Measurements from ENCODE around the gene FAM76A. TPM values are rescaled to one million over a fixed set of nuclear protein-coding genes. Genes with fewer than 3 reads are reported as not detected.

The FAM76A gene
- total and polyA plus RNA-seq, 9 of the 15 experiments (the other 6 are each of a cell fraction or from before 2014, with no cell fraction given) = 9.5 to 14.6 (median 11.4) TPM

DNA sequence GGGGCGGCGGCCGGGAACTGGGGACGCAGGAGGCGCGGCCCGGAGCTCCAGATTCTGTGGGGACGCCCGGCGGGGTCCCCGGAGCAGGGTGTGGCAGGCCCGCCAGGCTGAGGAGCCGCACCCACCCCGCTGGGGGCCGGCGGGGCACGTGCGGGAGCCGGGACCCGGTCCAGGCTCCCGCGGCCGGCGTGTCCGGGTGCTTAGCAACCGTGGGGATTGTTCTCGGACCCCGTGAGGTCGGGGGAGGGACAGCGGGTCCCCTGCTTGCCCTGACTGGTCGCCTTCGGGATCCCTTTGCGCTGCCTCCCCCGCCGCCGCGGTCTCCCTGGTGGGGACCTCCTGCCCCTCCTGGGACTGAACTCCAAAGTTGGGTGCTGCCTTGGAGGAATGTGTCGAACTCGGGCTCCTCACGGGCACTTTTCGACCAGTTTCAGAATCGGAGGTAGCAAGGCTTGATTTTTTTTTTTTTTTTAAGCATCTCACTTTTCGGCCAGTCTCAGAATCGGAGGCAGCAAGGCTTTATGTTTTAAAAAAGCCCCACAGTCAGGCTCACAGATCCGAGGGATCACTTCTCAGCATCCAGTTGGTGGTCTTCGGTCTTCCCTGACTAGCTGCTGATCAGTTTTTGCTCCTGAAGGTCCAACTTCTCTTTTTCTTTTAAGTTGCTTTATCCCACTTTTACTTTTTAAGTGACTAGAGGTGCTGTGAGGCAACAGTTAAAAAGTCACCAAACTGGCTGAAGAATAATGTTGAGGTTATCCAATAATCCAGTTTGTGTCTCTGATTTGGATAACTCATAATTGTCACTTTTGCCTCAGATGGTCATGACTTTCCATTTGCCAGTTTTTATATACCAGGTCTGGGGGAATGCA, 648 bp downstream of the FAM76A start (continued):
- TF ChIP-seq, protein P1, sequence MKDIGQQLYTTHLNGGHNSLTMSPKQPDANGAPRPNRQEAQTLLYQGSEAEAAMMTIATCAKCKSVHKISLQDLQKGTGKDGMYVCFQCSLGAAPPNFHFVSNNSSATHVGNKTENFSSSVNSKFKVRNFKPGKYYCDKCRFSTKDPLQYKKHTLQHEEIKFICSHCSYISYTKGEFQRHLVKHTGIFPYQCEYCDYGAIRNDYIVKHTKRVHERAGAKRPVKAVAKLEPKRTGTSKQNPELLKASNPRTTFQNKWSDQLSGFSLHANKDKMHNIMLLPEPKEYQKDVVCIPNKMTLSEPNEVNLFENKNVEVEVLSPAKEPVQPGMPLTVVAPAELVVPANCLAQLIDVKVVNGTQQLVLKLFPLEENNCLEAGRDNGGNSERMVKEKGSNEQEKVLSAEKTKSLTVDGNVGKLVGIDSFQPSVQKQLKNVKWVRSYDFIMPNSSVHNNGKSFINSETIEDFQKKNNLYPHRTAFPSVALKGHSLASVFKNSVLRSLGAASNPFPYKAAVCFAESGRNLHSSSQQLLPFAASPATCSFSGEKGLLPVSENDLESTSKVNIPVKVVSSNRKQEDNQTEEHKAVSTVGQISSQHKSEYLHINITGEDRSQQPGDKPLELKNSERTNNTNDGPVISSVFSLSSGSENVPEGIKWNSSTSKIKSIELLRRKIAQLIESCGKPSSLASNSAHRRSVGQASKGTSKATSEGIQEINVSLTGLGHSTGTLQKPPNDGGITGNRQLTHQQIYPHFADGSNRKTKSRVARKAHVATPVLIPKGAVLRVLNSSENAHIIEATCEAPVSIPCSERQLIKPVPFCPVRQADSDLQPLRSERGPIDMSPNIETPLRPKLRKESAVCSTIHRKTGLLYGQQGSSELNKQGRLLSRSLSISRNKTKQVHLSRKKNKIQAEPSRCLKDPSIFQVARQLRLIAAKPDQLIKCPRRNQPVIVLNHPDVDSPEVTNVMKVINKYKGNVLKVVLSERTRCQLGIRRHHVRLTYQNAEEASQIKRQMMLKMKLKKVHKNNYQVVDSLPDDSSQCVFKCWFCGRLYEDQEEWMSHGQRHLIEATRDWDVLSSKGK (CRISPR knock-in tag; IDR thresholded peaks at IDR 0.05) = no peak
- TF ChIP-seq MYC (IDR thresholded peaks at IDR 0.05; ENCODE audit: low read depth, low read length) (no peak; the same call in 1 of the 2 replicates), MYC (CRISPR knock-in tag; IDR thresholded peaks at IDR 0.05; ENCODE audit: borderline replicate concordance, low read depth) (no peak), ZNF146 (CRISPR knock-in tag; IDR thresholded peaks at IDR 0.05; ENCODE audit: unreplicated experiment) (no peak), RCOR1 (IDR thresholded peaks at IDR 0.05; ENCODE audit: borderline replicate concordance in 1 of 2, low read depth in 2 of 2, low read length in 2 of 2) (no peak), TBL1XR1 (IDR thresholded peaks at IDR 0.05; ENCODE audit: low read length in 2 of 2) (no peak), FOS (IDR thresholded peaks at IDR 0.05; ENCODE audit: extremely low read depth, insufficient read length) (no peak), CCNT2 (IDR thresholded peaks at IDR 0.05; ENCODE audit: borderline replicate concordance, extremely low read depth, insufficient read length, low read depth, low read length) (peak; percentile 16), NFRKB (IDR thresholded peaks at IDR 0.05; ENCODE audit: low read depth) (no peak), KLF10 (CRISPR knock-in tag; IDR thresholded peaks at IDR 0.05) (no peak), FIP1L1 (IDR thresholded peaks at IDR 0.05; ENCODE audit: low read depth, low read length, poor library complexity, severe bottlenecking) (peak; percentile 48), PHF21A (IDR thresholded peaks at IDR 0.05; ENCODE audit: borderline replicate concordance, low read depth) (no peak), PTTG1 (tag; IDR thresholded peaks at IDR 0.05; ENCODE audit: low read depth) (no peak), CBFA2T3 (IDR thresholded peaks at IDR 0.05) (no peak), CREBBP (IDR thresholded peaks at IDR 0.05; ENCODE audit: low read depth, low read length) (no peak), SAFB2 (IDR thresholded peaks at IDR 0.05; ENCODE audit: borderline replicate concordance, low read depth, low read length, severe bottlenecking) (no peak), ZNF586 (CRISPR knock-in tag; conservative IDR thresholded peaks at IDR 0.05) (no peak), NFATC3 (IDR thresholded peaks at IDR 0.05) (no peak)
- TF ChIP-seq, protein P2, sequence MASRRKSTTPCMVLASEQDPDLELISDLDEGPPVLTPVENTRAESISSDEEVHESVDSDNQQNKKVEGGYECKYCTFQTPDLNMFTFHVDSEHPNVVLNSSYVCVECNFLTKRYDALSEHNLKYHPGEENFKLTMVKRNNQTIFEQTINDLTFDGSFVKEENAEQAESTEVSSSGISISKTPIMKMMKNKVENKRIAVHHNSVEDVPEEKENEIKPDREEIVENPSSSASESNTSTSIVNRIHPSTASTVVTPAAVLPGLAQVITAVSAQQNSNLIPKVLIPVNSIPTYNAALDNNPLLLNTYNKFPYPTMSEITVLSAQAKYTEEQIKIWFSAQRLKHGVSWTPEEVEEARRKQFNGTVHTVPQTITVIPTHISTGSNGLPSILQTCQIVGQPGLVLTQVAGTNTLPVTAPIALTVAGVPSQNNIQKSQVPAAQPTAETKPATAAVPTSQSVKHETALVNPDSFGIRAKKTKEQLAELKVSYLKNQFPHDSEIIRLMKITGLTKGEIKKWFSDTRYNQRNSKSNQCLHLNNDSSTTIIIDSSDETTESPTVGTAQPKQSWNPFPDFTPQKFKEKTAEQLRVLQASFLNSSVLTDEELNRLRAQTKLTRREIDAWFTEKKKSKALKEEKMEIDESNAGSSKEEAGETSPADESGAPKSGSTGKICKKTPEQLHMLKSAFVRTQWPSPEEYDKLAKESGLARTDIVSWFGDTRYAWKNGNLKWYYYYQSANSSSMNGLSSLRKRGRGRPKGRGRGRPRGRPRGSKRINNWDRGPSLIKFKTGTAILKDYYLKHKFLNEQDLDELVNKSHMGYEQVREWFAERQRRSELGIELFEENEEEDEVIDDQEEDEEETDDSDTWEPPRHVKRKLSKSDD (conservative IDR thresholded peaks at IDR 0.05; ENCODE audit: low read length) = no peak
- TF ChIP-seq, protein P3, sequence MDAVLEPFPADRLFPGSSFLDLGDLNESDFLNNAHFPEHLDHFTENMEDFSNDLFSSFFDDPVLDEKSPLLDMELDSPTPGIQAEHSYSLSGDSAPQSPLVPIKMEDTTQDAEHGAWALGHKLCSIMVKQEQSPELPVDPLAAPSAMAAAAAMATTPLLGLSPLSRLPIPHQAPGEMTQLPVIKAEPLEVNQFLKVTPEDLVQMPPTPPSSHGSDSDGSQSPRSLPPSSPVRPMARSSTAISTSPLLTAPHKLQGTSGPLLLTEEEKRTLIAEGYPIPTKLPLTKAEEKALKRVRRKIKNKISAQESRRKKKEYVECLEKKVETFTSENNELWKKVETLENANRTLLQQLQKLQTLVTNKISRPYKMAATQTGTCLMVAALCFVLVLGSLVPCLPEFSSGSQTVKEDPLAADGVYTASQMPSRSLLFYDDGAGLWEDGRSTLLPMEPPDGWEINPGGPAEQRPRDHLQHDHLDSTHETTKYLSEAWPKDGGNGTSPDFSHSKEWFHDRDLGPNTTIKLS (IDR thresholded peaks at IDR 0.05; ENCODE audit: borderline replicate concordance, low read depth) = no peak

All from K562 (cell line).